ENCODE measurements around the gene STAMBP.

DNA sequence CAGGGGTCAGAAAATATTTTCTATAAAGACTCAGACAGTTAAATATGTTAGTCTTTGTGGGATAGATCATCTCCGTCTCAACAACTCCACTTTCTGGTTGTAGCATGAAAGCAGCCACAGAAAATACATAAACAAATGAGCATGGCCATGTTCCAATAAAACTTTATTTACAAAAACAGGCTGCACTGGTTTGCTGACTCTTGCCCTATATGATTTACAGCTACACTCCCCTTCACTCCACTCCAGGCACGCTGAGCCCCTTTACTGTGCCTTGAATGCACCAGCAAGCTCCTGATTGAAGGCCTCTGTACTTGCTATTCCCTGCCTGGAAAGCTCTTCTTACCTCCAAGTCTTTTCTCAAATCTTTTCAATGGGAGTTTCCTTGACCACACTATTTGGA, 5.8 kb upstream of the STAMBP start:
- TF ChIP-seq, protein P1, sequence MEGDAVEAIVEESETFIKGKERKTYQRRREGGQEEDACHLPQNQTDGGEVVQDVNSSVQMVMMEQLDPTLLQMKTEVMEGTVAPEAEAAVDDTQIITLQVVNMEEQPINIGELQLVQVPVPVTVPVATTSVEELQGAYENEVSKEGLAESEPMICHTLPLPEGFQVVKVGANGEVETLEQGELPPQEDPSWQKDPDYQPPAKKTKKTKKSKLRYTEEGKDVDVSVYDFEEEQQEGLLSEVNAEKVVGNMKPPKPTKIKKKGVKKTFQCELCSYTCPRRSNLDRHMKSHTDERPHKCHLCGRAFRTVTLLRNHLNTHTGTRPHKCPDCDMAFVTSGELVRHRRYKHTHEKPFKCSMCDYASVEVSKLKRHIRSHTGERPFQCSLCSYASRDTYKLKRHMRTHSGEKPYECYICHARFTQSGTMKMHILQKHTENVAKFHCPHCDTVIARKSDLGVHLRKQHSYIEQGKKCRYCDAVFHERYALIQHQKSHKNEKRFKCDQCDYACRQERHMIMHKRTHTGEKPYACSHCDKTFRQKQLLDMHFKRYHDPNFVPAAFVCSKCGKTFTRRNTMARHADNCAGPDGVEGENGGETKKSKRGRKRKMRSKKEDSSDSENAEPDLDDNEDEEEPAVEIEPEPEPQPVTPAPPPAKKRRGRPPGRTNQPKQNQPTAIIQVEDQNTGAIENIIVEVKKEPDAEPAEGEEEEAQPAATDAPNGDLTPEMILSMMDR (IDR thresholded peaks at IDR 0.05; ENCODE audit: low read depth, low read length): 0 out of 2 replicates have a peak, but pooled peaks have one; percentile 10
- no peak for TF ChIP-seq EZH2phosphoT487 (IDR thresholded peaks at IDR 0.05; ENCODE audit: low read depth)

Measured in OCI-LY3 (cell line).